ENCODE measurements around the gene GTF2F2.
"Not testable (repeated sequence)": the region's sequence is repeated elsewhere in the genome, so short reads cannot be mapped to it uniquely, and the experiment has no call there.

GTF2F2 gene

GRCh38 chr13:45282994-45283393, 162.7 kb downstream of the GTF2F2 start:
- DNase-seq (ENCODE audit: insufficient read length, low spot score) = no peak
- FAIRE-seq = no peak
- TF ChIP-seq PAX5 (IDR thresholded peaks at IDR 0.05; ENCODE audit: insufficient read depth, low read length, severe bottlenecking) (no peak), TAF1 (IDR thresholded peaks at IDR 0.05; ENCODE audit: low read depth, low read length) (no peak), POLR2A (IDR thresholded peaks at IDR 0.05; ENCODE audit: low read depth, low read length) (no peak), POU2F2 (IDR thresholded peaks at IDR 0.05; ENCODE audit: low read depth, low read length) (no peak), POLR2AphosphoS5 (IDR thresholded peaks at IDR 0.05; ENCODE audit: low read depth, low read length) (no peak), SPI1 (IDR thresholded peaks at IDR 0.05; ENCODE audit: low read depth, low read length) (no peak)

DNA sequence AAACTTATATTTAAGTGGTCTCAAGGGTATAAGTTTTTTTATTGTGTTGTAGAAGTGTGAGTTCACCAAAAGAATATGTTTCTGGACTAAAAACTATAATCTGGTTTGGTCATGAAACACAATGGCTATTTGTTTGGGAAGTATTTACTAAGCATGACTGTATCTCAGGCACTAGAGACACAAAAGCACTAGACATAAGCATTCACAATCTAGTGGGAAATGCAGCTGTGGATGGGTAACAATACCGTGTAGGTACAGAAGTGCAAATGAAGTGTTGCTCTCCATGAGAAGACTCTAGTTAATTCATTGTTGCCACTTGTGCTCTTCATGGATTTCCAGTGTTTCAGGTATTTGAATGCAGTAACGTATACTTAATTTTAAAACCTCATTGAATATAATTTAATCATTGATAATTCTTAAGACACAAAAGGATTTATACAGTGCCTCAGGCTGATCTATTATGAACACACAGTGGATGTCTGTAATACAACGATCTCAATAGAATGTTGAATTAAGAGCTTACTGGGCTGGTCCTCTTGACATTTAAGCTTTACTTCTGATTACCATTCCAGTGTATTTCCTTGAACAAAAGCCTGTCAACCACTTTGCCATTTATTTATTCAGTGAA, 169.7 kb downstream of the GTF2F2 start:
- FAIRE-seq (no peak), DNase-seq (ENCODE audit: insufficient read length, low spot score) (no peak)
- TF ChIP-seq POLR2AphosphoS5 (IDR thresholded peaks at IDR 0.05; ENCODE audit: low read depth, low read length) = no peak
- no peak for TF ChIP-seq SPI1 (IDR thresholded peaks at IDR 0.05; ENCODE audit: low read depth, low read length)
- TF ChIP-seq TAF1 (IDR thresholded peaks at IDR 0.05; ENCODE audit: low read depth, low read length) = no peak
- no peak for TF ChIP-seq POU2F2 (IDR thresholded peaks at IDR 0.05; ENCODE audit: low read depth, low read length)
- TF ChIP-seq POLR2A (IDR thresholded peaks at IDR 0.05; ENCODE audit: low read depth, low read length) = no peak
- no peak for TF ChIP-seq PAX5 (IDR thresholded peaks at IDR 0.05; ENCODE audit: insufficient read depth, low read length, severe bottlenecking)

DNA sequence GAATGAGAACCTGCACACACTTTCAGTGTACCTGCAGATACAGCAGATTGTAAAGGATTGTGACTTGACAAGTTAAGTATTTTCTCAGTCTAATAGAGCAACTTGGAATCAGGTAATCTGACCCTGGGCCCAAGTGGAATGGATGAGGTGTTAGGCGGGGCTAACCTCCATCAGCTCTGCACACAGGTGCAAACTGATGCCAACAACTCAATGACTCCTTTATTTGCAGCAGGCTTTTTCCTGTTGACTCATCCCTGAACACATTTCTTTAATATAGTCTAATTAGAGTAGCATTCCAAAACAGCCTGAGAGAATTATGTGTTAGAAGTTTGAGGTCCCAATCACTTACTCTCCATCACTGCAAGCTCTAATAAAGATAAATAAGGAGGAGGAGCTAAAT, 171.9 kb downstream of the GTF2F2 start:
- TF ChIP-seq POLR2A (IDR thresholded peaks at IDR 0.05; ENCODE audit: low read depth, low read length) (no peak), TAF1 (IDR thresholded peaks at IDR 0.05; ENCODE audit: low read depth, low read length) (no peak), POU2F2 (IDR thresholded peaks at IDR 0.05; ENCODE audit: low read depth, low read length) (no peak), SPI1 (IDR thresholded peaks at IDR 0.05; ENCODE audit: low read depth, low read length) (no peak), POLR2AphosphoS5 (IDR thresholded peaks at IDR 0.05; ENCODE audit: low read depth, low read length) (no peak), PAX5 (IDR thresholded peaks at IDR 0.05; ENCODE audit: insufficient read depth, low read length, severe bottlenecking) (no peak)
- FAIRE-seq (no peak), DNase-seq (ENCODE audit: insufficient read length, low spot score) (no peak)

GRCh38 chr13:45295536-45295935, 175.2 kb downstream of the GTF2F2 start:
- DNase-seq (ENCODE audit: insufficient read length, low spot score) = no peak
- TF ChIP-seq SPI1 (IDR thresholded peaks at IDR 0.05; ENCODE audit: low read depth, low read length) (no peak), POLR2AphosphoS5 (IDR thresholded peaks at IDR 0.05; ENCODE audit: low read depth, low read length) (no peak), POU2F2 (IDR thresholded peaks at IDR 0.05; ENCODE audit: low read depth, low read length) (no peak), PAX5 (IDR thresholded peaks at IDR 0.05; ENCODE audit: insufficient read depth, low read length, severe bottlenecking) (no peak), POLR2A (IDR thresholded peaks at IDR 0.05; ENCODE audit: low read depth, low read length) (no peak), TAF1 (IDR thresholded peaks at IDR 0.05; ENCODE audit: low read depth, low read length) (no peak)
- no peak for FAIRE-seq

GRCh38 chr13:45296259-45296658, 175.9 kb downstream of the GTF2F2 start:
- TF ChIP-seq POLR2A (IDR thresholded peaks at IDR 0.05; ENCODE audit: low read depth, low read length) = no peak
- no peak for DNase-seq (ENCODE audit: insufficient read length, low spot score)
- no peak for FAIRE-seq

DNA sequence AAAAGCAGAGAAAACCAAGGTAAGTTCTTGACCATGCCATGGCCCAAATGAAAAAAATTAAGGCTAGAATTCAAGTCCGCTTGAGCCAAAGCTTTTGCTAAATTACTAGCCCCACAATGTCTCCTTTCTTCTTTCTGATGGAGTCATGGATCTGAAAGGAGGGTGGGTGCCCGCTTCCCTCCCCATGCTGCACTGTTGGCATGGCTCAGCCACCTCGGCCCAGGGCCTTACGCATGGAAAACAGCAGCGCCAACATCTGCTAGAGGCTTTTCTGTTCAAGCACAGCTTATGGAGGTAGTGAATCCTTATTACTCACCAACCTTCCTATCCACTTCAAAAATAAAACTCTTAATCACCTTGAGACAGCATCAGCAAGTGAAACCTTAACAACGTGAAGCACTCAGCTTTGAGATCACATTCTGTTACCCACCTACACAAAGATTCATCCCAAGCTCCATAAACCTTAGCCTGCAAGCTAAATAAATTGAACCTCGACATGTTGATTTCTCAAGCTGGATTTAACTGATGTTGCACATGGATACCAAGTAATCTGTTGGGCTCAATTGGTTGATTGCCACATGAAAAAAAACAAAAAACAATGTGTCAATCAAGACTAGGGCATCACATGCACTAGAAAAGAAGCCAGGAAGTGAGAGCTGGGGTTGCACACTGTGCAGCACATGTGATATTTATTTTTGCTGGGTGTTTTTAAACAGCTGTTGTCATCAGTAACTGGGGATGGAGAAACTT, 177.3 kb downstream of the GTF2F2 start:
- TF ChIP-seq POLR2AphosphoS5 (IDR thresholded peaks at IDR 0.05; ENCODE audit: low read depth, low read length) = no peak
- TF ChIP-seq POU2F2 (IDR thresholded peaks at IDR 0.05; ENCODE audit: low read depth, low read length) = no peak
- TF ChIP-seq PAX5 (IDR thresholded peaks at IDR 0.05; ENCODE audit: insufficient read depth, low read length, severe bottlenecking) = no peak
- TF ChIP-seq SPI1 (IDR thresholded peaks at IDR 0.05; ENCODE audit: low read depth, low read length) = peak; percentile 53; the same call in 1 of the 2 replicates
- TF ChIP-seq POLR2A (IDR thresholded peaks at IDR 0.05; ENCODE audit: low read depth, low read length) = no peak
- DNase-seq (ENCODE audit: insufficient read length, low spot score) = no peak
- peak; percentile 58 for FAIRE-seq

GRCh38 chr13:45298206-45298505, 177.8 kb downstream of the GTF2F2 start:
- no peak for TF ChIP-seq PAX5 (IDR thresholded peaks at IDR 0.05; ENCODE audit: insufficient read depth, low read length, severe bottlenecking)
- TF ChIP-seq POU2F2 (IDR thresholded peaks at IDR 0.05; ENCODE audit: low read depth, low read length) = no peak
- no peak for TF ChIP-seq SPI1 (IDR thresholded peaks at IDR 0.05; ENCODE audit: low read depth, low read length)
- no peak for TF ChIP-seq POLR2A (IDR thresholded peaks at IDR 0.05; ENCODE audit: low read depth, low read length)
- TF ChIP-seq POLR2AphosphoS5 (IDR thresholded peaks at IDR 0.05; ENCODE audit: low read depth, low read length) = no peak
- no peak for TF ChIP-seq TAF1 (IDR thresholded peaks at IDR 0.05; ENCODE audit: low read depth, low read length)
- no peak for DNase-seq (ENCODE audit: insufficient read length, low spot score)
- FAIRE-seq = no peak

- DNase-seq (ENCODE audit: insufficient read length, low spot score); FAIRE-seq: not testable (repeated sequence)
Measured at GRCh38 chr13:45298550-45298949, 178.2 kb downstream of the GTF2F2 start.

GRCh38 chr13:45299194-45299593, 178.9 kb downstream of the GTF2F2 start:
- FAIRE-seq = no peak

DNA sequence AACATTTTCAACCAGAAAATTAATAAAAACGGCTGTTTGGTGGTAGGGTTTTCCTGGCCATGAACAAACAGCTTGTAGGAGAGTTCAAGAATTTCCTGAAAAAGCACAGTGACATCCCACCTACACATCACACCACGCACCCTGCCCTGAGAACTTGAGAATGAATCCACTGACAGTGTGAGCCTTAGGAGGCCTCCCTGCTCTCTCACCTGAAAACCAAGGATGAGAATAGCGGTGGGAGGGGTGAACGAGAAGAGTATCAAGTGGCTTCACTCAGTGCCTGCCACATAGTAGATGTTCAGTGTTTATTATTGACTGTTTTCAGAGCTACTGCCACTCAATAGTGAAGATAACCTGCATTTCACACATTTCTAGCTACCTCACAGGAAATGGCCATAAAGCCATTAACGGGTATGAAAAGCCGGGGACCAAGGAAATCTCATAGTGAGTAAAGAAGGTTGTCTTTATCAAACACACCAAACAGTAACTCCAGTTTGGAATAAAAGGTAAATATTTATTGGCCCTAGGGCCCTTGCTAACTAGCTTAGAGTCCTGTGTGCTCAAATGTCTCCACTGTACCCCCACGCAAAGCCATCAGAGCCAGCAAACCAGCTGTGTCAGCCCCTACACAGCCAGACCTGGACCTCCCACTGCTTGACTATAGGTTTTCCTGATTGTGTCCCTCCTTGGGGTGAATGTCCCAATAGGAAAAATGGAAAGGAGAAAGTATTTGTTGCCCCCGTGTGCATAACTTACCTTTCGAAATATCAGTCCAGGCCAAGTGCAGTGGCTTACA, 180.1 kb downstream of the GTF2F2 start:
- no peak for TF ChIP-seq TAF1 (IDR thresholded peaks at IDR 0.05; ENCODE audit: low read depth, low read length)
- no peak for TF ChIP-seq POU2F2 (IDR thresholded peaks at IDR 0.05; ENCODE audit: low read depth, low read length)
- TF ChIP-seq PAX5 (IDR thresholded peaks at IDR 0.05; ENCODE audit: insufficient read depth, low read length, severe bottlenecking) = no peak
- TF ChIP-seq POLR2AphosphoS5 (IDR thresholded peaks at IDR 0.05; ENCODE audit: low read depth, low read length) = no peak
- no peak for TF ChIP-seq SPI1 (IDR thresholded peaks at IDR 0.05; ENCODE audit: low read depth, low read length)
- TF ChIP-seq POLR2A (IDR thresholded peaks at IDR 0.05; ENCODE audit: low read depth, low read length) = no peak
- FAIRE-seq (no peak), DNase-seq (ENCODE audit: insufficient read length, low spot score) (no peak)

More at GRCh38 chr13:45299194-45299593, 178.9 kb downstream of the GTF2F2 start:
- TF ChIP-seq POU2F2 (IDR thresholded peaks at IDR 0.05; ENCODE audit: low read depth, low read length) (no peak), SPI1 (IDR thresholded peaks at IDR 0.05; ENCODE audit: low read depth, low read length) (no peak)
- DNase-seq (ENCODE audit: insufficient read length, low spot score) = no peak
